Lung (tissue), 12 donors: ENCODE measurements around the gene GALC. TPM values are rescaled to one million over a fixed set of nuclear protein-coding genes. Genes with fewer than 3 reads are reported as not detected.

Source experiments
- ATAC-seq: fragments of 200-7000 bp; cut with Tn5 transposase; one replicate; pipeline ENCODE4 v1.9.1; 2020; ENCODE audit warnings: moderate number of reproducible peaks; ENCODE audit not compliant: insufficient read depth, low FRiP score
- DNase-seq, 3 donors: peaks; one replicate each; pipeline ENCODE4 v3.0.0-alpha.2; 2013 to 2017
- H3K27ac ChIP-seq, 2 donors: one replicate each; pipeline ENCODE4 v1.5.1; 2013; ENCODE audit warnings: mild to moderate bottlenecking in 2 of 2, moderate library complexity in 2 of 2, control low read depth in 1 of 2, inconsistent platforms in 1 of 2, low read depth in 1 of 2, low read length in 1 of 2
- H3K27me3 ChIP-seq, 3 donors: one replicate each; pipeline ENCODE4 v1.5.1; 2013; ENCODE audit warnings: low read length in 2 of 3; ENCODE audit not compliant: control insufficient read depth in 3 of 3, insufficient read depth in 3 of 3
- H3K36me3 ChIP-seq, 4 donors: one replicate each; pipeline ENCODE4 v1.5.1; 2013; ENCODE audit warnings: low read length in 4 of 4, mild to moderate bottlenecking in 1 of 4, moderate library complexity in 1 of 4; ENCODE audit not compliant: control insufficient read depth in 4 of 4, insufficient read depth in 4 of 4
- H3K4me1 ChIP-seq, 5 donors: one replicate each; pipeline ENCODE4 v1.5.1; 2013; ENCODE audit warnings: low read length in 5 of 5, mild to moderate bottlenecking in 2 of 5, moderate library complexity in 1 of 5; ENCODE audit not compliant: control insufficient read depth in 5 of 5, insufficient read depth in 5 of 5
- H3K4me3 ChIP-seq: one replicate; pipeline ENCODE4 v1.5.1; 2013; ENCODE audit warnings: mild to moderate bottlenecking, control low read depth, moderate library complexity
- H3K9ac ChIP-seq, 2 donors: one replicate each; pipeline ENCODE4 v1.5.1; 2013; ENCODE audit warnings: low read length in 2 of 2, control low read depth in 1 of 2; ENCODE audit not compliant: insufficient read depth in 1 of 2
- H3K9me3 ChIP-seq, 4 donors: one replicate each; pipeline ENCODE4 v1.5.1; 2013; ENCODE audit warnings: low read length in 3 of 4, mild to moderate bottlenecking in 1 of 4, moderate library complexity in 1 of 4; ENCODE audit not compliant: control insufficient read depth in 4 of 4, insufficient read depth in 3 of 4
- WGBS, 2 donors: extraction: QIAGEN DNeasy Blood & Tissue Kit; methylation state at CpG; one replicate each; pipeline ENCODE4 v1.1.7; 2013; 5-methylcytosine and 5-hydroxymethylcytosine counted together
- polyA plus RNA-seq, 2 donors: library from polyadenylated mRNA; stranded (reverse); fragments of 200-250 nt; gene quantifications; one replicate each; pipeline ENCODE4 v1.2.1, GENCODE V29; 2013
- total RNA-seq, 2 donors: library from RNA; depleted of rRNA in 1 of 2; stranded (reverse); fragments of >200 nt in 1 of 2; gene quantifications; one replicate each; pipeline ENCODE4 v1.2.1, GENCODE V29; 2014 to 2021
- TF ChIP-seq, protein P1 (sequence below): IDR thresholded peaks from 2 replicates; pipeline ENCODE4 v1.5.1; 2012; ENCODE audit warnings: mild to moderate bottlenecking; ENCODE audit errors: control extremely low read depth, extremely low read depth
- donor health status: control.
- donor health status: control.
- donor health status: Bipolar disorder and iron deficiency.
- donor health status: healthy.
- donor health status: DM: yes; HTN: yes; CAD: no.

GALC gene
- total and polyA plus RNA-seq, 4 donors: 10.0 to 51.1 (median 33.5) TPM

DNA sequence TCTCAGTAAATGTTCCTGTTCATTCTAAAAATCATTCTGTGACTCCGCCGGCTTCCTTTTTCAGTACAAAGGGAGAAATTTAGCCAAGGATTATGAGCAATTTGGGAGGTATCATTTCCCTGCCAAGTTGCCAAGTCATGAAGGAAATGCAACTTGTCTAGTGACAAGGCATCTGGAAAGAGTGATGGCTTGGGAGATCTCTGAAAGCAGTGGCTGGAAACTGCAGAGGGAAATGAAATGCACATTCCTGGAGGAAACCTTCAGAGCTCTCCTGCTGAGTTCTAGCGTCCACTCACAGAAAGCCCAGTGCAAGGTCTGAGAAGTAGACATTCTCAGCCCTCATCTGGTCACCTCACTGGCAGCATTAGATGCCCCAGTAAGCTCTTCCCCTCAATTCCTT lies 91.7 kb downstream of the GALC start:
- Histone ChIP-seq H3K9me3 (peaks cover 0 to 1% (median 0%) of the 10 kb centered on the region in 4 donors), H3K27ac (no peak overlapping the region), H3K36me3 (no peaks in the 10 kb centered on the region), H3K9ac (no peak overlapping the region), H3K4me3 (no peak overlapping the region), H3K4me1 (peaks cover 0 to 5% (median 0%) of the 10 kb centered on the region in 5 donors), H3K27me3 (peaks cover 0 to 4% (median 2%) of the 10 kb centered on the region in 3 donors)
- 78 to 85% methylated on average over 3 of the region's 3 CpGs for WGBS, 2 donors
- TF ChIP-seq, protein P1, sequence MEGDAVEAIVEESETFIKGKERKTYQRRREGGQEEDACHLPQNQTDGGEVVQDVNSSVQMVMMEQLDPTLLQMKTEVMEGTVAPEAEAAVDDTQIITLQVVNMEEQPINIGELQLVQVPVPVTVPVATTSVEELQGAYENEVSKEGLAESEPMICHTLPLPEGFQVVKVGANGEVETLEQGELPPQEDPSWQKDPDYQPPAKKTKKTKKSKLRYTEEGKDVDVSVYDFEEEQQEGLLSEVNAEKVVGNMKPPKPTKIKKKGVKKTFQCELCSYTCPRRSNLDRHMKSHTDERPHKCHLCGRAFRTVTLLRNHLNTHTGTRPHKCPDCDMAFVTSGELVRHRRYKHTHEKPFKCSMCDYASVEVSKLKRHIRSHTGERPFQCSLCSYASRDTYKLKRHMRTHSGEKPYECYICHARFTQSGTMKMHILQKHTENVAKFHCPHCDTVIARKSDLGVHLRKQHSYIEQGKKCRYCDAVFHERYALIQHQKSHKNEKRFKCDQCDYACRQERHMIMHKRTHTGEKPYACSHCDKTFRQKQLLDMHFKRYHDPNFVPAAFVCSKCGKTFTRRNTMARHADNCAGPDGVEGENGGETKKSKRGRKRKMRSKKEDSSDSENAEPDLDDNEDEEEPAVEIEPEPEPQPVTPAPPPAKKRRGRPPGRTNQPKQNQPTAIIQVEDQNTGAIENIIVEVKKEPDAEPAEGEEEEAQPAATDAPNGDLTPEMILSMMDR: no peak
- DNase-seq (no peak), ATAC-seq (no peak)

DNA sequence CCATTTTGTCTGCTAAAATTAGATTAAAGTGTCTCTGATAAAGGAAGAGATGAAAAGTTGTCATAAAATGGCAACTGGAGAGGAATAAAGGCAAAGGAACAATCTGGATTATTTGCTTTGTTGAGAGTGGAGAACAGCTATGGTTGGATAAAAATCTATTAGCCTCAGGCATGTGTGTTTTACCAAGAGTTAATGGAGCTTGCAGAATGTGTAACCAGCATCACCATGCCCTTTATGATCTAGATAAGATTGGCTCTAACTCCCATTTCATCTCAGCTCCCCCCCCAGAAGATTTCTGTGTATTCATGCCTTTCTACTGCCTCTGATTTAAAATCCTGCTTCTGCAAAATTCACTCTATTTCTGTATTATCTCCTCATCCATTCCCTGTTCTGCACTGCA lies 93.8 kb downstream of the GALC start:
- Histone ChIP-seq H3K36me3 (no peaks in the 10 kb centered on the region), H3K4me3 (no peak overlapping the region), H3K27me3 (peaks cover 0 to 4% (median 2%) of the 10 kb centered on the region in 3 donors), H3K9ac (no peak overlapping the region), H3K4me1 (peaks cover 0 to 10% (median 0%) of the 10 kb centered on the region in 5 donors), H3K9me3 (peaks cover 0 to 1% (median 0%) of the 10 kb centered on the region in 4 donors), H3K27ac (no peak overlapping the region)
- DNase-seq (no peak), ATAC-seq (no peak)
- TF ChIP-seq, protein P1: no peak

DNA sequence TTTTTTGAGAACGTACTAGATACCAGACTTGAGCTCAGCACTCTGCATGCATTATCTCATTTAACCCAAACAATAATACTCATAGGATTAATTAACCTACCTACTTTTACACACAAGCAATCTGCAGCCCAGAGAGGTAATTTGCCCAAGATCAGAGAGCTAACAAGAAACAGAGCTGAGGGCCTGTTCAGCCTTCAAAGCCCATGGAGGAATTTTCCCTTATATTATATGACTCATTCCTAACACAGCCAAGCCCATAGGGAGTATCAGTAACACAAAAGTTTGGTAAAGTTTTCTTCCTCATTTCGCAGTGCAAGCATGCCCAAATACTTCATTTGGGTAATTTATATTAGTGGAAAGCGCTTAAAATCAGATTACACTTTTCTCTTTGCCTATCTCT lies 94.7 kb downstream of the GALC start:
- Histone ChIP-seq H3K9ac (no peak overlapping the region), H3K27ac (no peak overlapping the region), H3K4me3 (no peak overlapping the region), H3K27me3 (peaks cover 0 to 4% (median 2%) of the 10 kb centered on the region in 3 donors), H3K9me3 (peaks cover 0 to 1% (median 0%) of the 10 kb centered on the region in 4 donors), H3K4me1 (peaks cover 0 to 5% (median 0%) of the 10 kb centered on the region in 5 donors), H3K36me3 (no peaks in the 10 kb centered on the region)
- no peak for ATAC-seq
- DNase-seq: no peak
- 84 to 88% methylated on average over 3 of the region's 3 CpGs for WGBS, 2 donors
- TF ChIP-seq, protein P1: no peak
